ENCODE measurements around the gene PDCD11. TPM values are rescaled to one million over a fixed set of nuclear protein-coding genes. Genes with fewer than 3 reads are reported as not detected.

Gene PDCD11
- total RNA-seq, 1 donor from 2014 or later: 11.2 TPM

DNA sequence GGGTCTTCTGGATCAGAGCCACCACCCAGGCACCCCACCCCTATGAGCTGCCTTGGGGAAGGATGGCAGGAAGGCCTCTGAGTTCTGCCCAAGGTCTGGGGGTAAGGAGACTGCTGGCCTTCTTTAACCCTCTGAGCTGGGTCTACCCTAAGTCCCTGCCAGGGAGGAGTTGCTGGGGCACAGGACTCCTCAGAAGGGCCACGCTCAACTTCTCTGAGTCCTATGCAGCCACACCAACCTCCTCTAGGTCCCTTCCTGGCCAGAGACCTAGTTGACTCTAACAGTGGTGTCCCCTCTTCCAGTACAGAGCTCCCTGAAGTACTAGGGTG is 94.5 kb downstream of the PDCD11 start:
- Histone ChIP-seq H3K27me3 (ENCODE audit: low read depth) (peaks cover 35% of the 10 kb centered on the region), H3K36me3 (no peaks in the 10 kb centered on the region), H3K27ac (replicated peaks) (no peak overlapping the region), H3K4me3 (no peak overlapping the region), H3K4me1 (peaks cover 28% of the 10 kb centered on the region), H3K9me3 (replicated peaks) (no peaks in the 10 kb centered on the region)
- DNase-seq: no peak
- intact Hi-C loops (cut with micrococcal nuclease): no loop called here
- TF ChIP-seq, protein P1, sequence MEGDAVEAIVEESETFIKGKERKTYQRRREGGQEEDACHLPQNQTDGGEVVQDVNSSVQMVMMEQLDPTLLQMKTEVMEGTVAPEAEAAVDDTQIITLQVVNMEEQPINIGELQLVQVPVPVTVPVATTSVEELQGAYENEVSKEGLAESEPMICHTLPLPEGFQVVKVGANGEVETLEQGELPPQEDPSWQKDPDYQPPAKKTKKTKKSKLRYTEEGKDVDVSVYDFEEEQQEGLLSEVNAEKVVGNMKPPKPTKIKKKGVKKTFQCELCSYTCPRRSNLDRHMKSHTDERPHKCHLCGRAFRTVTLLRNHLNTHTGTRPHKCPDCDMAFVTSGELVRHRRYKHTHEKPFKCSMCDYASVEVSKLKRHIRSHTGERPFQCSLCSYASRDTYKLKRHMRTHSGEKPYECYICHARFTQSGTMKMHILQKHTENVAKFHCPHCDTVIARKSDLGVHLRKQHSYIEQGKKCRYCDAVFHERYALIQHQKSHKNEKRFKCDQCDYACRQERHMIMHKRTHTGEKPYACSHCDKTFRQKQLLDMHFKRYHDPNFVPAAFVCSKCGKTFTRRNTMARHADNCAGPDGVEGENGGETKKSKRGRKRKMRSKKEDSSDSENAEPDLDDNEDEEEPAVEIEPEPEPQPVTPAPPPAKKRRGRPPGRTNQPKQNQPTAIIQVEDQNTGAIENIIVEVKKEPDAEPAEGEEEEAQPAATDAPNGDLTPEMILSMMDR (IDR thresholded peaks at IDR 0.05; ENCODE audit: borderline replicate concordance): no peak

DNA sequence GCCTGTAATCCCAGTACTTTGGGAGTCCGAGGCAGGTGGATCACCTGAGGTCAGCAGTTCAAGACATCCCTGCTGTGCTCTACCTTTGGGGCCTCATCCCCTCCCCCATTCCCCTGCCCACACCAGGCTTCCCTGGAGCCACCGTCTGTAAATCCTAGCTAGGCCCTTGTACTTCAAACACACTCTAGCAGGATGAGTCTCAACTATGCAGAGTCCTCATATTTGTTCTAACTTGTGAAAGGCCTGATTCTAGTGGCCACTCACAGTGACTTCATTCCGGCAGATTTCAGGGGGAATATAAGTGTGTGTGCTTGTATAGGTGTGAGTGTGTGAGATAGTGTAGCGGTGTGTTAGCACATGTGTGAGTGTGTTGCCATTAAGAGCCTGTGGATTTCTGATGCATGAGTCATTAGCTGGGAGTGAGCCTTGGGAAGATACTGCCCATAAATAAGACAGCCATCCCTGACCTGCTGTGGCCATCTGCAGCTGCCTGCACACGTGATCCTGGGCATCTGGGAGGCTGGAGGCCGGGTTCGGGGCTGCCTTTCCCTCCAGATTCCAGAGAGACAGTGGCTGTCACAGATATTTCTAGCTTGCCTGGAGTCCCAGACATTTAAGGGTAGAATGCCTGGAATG is 95.4 kb downstream of the PDCD11 start:
- no peaks in the 10 kb centered on the region for H3K36me3 ChIP-seq
- H3K9me3 ChIP-seq (replicated peaks): no peaks in the 10 kb centered on the region
- no peak for DNase-seq
- TF ChIP-seq, protein P1 (IDR thresholded peaks at IDR 0.05; ENCODE audit: borderline replicate concordance): no peak
- peaks cover 28% of the 10 kb centered on the region for H3K4me1 ChIP-seq
- H3K27me3 ChIP-seq (ENCODE audit: low read depth): peaks cover 44% of the 10 kb centered on the region
- no peak overlapping the region for H3K4me3 ChIP-seq
- no peak overlapping the region for H3K27ac ChIP-seq (replicated peaks)
- intact Hi-C loops (cut with micrococcal nuclease): no loop called here

DNA sequence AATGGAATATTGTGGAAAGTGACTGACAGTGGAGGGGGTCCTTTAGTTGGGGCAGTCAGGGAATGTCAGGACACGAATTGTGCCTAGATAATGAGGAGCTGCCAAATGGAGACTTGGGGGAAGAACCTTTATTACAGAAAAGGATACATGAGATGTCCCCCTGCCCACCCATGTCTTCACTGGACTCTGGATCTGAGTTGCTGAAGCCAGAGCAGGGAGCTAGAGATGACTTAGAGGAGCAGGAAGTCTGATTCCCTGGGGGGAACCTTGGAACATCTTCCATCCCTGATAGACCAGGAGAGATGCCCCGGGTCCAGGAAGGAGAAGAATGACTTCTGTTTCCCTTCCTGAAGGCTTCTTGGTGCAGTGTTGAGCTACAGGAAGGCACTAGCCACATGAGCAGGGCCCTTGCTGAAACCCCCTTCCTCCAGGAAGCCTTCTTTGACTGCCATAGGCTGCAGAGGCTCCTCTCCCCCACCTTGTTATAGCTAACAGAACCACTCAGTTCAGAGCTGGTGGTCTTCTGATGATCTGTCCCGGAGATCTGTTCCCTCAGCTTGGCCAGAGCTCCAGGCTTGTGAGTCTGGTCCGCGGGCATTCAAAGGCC is 96.3 kb downstream of the PDCD11 start:
- intact Hi-C loops (cut with micrococcal nuclease): no loop called here
- Histone ChIP-seq H3K27ac (replicated peaks) (no peak overlapping the region), H3K27me3 (ENCODE audit: low read depth) (peaks cover 53% of the 10 kb centered on the region)

DNA sequence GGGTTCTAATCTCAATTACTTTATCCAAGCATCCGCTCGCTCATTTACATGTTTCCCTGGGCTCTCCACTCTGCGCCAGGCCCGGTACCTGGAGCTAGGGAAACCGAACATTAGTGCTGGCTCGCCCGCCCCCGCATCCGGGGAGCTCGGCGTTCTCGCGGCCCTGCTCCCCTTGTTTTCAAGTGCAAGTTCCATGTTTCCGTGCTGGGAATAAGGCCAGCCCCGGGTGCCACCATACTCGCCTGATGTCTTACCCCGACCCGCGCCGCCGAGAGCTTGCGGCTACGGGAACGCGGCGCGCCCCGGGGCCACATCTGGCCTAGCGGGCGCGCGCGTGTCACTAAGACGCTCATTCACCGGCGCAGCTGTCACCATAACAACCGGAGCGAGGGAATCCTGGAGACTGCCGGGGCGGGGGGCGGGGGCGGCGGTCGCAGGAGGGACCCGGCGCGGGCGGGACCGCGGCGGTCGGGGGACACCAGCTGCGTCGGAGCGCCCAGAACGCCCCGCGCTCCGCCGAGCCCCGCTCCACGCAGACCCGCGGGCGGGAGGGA is 97.0 kb downstream of the PDCD11 start, which contains the start of gene NEURL1:
NEURL1 (plus strand) TSS at position 344 of the 554 bp plus-strand sequence. CDS start 683 bp downstream, outside the sequence.
- no peak within 1 kb of the TSS for H3K27ac ChIP-seq (replicated peaks)
- TF ChIP-seq, protein P1 (IDR thresholded peaks at IDR 0.05; ENCODE audit: borderline replicate concordance): no peak

More for the DNA sequence above, 96.3 kb downstream of the PDCD11 start:
- Histone ChIP-seq H3K9me3 (replicated peaks) (no peaks in the 10 kb centered on the region), H3K36me3 (no peaks in the 10 kb centered on the region), H3K4me3 (peak overlapping the region; percentile 72), H3K4me1 (peaks cover 28% of the 10 kb centered on the region)
- DNase-seq: no peak
- TF ChIP-seq, protein P1 (IDR thresholded peaks at IDR 0.05; ENCODE audit: borderline replicate concordance): no peak

DNA sequence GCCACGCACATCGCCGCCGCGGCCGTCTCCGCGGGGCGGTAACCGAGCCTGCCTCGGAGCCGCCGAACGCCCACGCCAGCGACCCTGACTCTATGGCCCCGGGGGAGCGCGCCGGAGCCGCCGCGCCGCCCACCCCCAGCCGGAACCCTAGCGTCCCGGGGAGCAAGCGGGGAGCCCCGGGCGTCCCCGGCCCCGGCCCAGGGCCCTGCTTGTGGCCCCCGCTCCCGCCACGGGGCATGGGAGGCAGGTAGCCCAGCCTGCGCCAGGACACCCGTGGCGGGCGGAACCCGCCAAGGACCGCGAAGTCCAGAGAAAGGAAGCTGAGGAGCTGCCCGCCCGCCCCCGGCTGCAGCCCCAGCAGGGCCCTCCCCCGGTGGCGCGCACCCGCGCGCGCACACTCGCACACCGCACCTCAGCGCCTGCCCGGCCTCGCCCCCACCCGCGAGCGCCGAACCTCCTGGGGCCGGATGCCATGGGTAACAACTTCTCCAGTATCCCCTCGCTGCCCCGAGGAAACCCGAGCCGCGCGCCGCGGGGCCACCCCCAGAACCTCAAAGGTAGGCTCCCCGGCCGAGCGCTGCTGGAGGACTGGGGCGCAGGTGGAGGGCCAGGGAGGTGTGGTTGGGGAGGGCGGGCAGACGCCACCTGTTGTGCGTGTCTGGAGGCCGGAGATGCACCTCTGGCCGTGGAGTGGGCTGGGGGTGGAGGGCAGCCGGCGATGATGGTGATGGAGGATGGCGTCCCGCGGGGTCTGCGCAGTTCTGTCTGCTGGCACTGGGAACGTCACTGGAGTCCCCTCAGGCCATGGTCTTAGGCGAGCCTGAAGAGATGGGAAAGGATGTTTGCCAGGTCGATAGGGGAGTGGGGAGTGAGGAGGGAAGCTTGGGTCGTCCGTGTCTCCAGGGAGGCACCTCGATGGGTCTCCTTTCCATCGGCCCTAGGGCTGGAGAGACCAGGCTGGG is 97.8 kb downstream of the PDCD11 start:
- Histone ChIP-seq H3K4me3 (peak overlapping the region; percentile 72), H3K36me3 (no peaks in the 10 kb centered on the region), H3K4me1 (peaks cover 28% of the 10 kb centered on the region), H3K27ac (replicated peaks) (no peak overlapping the region), H3K9me3 (replicated peaks) (no peaks in the 10 kb centered on the region), H3K27me3 (ENCODE audit: low read depth) (peaks cover 65% of the 10 kb centered on the region)
- TF ChIP-seq, protein P1 (IDR thresholded peaks at IDR 0.05; ENCODE audit: borderline replicate concordance): no peak
- intact Hi-C loops (cut with micrococcal nuclease): no loop called here
- no peak for DNase-seq

More for the DNA sequence above, 97.0 kb downstream of the PDCD11 start, which contains the start of gene NEURL1:
- no peak for DNase-seq
- Histone ChIP-seq H3K9me3 (replicated peaks) (no peaks in the 10 kb centered on the region), H3K4me1 (peaks cover 28% of the 10 kb centered on the region), H3K36me3 (no peaks in the 10 kb centered on the region), H3K27me3 (ENCODE audit: low read depth) (peaks cover 57% of the 10 kb centered on the region), H3K4me3 (peak within 1 kb of the TSS; percentile 72)
- intact Hi-C loops (cut with micrococcal nuclease): no loop called here
